Testis (tissue), 3 donors: ENCODE results near the gene EHMT2. TPM values are rescaled to one million over a fixed set of nuclear protein-coding genes. Genes with fewer than 3 reads are reported as not detected.

Experiments
- DNase-seq: peaks from one replicate; pipeline ENCODE4 v3.0.0-alpha.2; 2019
- H3K27ac ChIP-seq, 2 donors: fragments of 200-600 bp; sonication (generic); one replicate each; pipeline ENCODE4 v1.5.1; 2019
- H3K27me3 ChIP-seq: fragments of 200-600 bp; sonication (generic); one replicate; pipeline ENCODE4 v1.5.1; 2019
- H3K36me3 ChIP-seq: fragments of 200-600 bp; sonication (generic); one replicate; pipeline ENCODE4 v1.5.1; 2017; ENCODE audit warnings: low read depth; ENCODE audit errors: missing control alignments
- H3K4me1 ChIP-seq: fragments of 200-600 bp; sonication (generic); one replicate; pipeline ENCODE4 v1.5.1; 2019
- H3K4me3 ChIP-seq, 2 donors: fragments of 200-600 bp; sonication (generic); one replicate each; pipeline ENCODE4 v1.5.1; 2017 to 2019
- H3K9me3 ChIP-seq: fragments of 200-600 bp; sonication (generic); one replicate; pipeline ENCODE4 v1.5.1; 2017
- POLR2A ChIP-seq: fragments of 450-650 bp; IDR thresholded peaks from one replicate; pipeline ENCODE4 v1.6.1; 2017; ENCODE audit warnings: antibody characterized with exemption, mild to moderate bottlenecking, moderate library complexity
- WGBS, 2 donors: methylation state at CpG; one replicate each; pipeline ENCODE4 v1.1.5; 2018; 5-methylcytosine and 5-hydroxymethylcytosine counted together
- intact Hi-C: fragments of 100-400 bp; cut with DNase I; formaldehyde crosslinking; loops from one replicate; pipeline ENCODE4 v1.15.1; 2023; ENCODE audit warnings: low total_unique reads
- polyA plus RNA-seq: library from polyadenylated mRNA; stranded (reverse); fragments of 350-450 nt; fragmentation: Illumina TruSeq; extraction: RNeasy Lipid Tissue Mini Kit (QIAGEN cat#74804); gene quantifications from one replicate; pipeline ENCODE4 v1.2.3, GENCODE V29; 2014; ENCODE audit warnings: low read depth, low replicate concordance; ENCODE audit not compliant: insufficient read depth
- total RNA-seq, 2 donors: library from RNA; depleted of rRNA; stranded (reverse); fragments of >200 nt; gene quantifications; one replicate each; pipeline ENCODE4 v1.2.3, GENCODE V29; 2016
- TF ChIP-seq, protein P1 (sequence below), 3 experiments: fragments of 450-650 bp in 2 of 3; fragments of 200-600 bp in 1 of 3; sonication (generic) in 1 of 3; IDR thresholded peaks; one replicate each; pipeline ENCODE4 v1.5.1; 2016 to 2019; ENCODE audit warnings: antibody characterized with exemption in 3 of 3, mild to moderate bottlenecking in 2 of 3, moderate library complexity in 1 of 3

EHMT2 gene
- total and polyA plus RNA-seq, 3 donors from 2014 or later: 82.2 to 106 (median 102) TPM

GRCh38 chr6:31927242-31927862 lies 29.9 kb upstream of the EHMT2 start, which contains the start of gene C2:
Gene C2 (plus strand): TSS chr6:31927717. CDS start chr6:31927753, 36 bp downstream.
- intact Hi-C loops: no loop called here
- H3K27ac ChIP-seq: no peak within 1 kb of the TSS
- 57 to 70% methylated on average over 11 of the region's 11 CpGs for WGBS, 2 donors
- H3K9me3 ChIP-seq: no peaks in the 10 kb centered on the region
- no peaks in the 10 kb centered on the region for H3K36me3 ChIP-seq
- DNase-seq: no peak
- H3K4me1 ChIP-seq: no peaks in the 10 kb centered on the region
- no peaks in the 10 kb centered on the region for H3K27me3 ChIP-seq
- TF ChIP-seq, protein P1, sequence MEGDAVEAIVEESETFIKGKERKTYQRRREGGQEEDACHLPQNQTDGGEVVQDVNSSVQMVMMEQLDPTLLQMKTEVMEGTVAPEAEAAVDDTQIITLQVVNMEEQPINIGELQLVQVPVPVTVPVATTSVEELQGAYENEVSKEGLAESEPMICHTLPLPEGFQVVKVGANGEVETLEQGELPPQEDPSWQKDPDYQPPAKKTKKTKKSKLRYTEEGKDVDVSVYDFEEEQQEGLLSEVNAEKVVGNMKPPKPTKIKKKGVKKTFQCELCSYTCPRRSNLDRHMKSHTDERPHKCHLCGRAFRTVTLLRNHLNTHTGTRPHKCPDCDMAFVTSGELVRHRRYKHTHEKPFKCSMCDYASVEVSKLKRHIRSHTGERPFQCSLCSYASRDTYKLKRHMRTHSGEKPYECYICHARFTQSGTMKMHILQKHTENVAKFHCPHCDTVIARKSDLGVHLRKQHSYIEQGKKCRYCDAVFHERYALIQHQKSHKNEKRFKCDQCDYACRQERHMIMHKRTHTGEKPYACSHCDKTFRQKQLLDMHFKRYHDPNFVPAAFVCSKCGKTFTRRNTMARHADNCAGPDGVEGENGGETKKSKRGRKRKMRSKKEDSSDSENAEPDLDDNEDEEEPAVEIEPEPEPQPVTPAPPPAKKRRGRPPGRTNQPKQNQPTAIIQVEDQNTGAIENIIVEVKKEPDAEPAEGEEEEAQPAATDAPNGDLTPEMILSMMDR (IDR thresholded peaks at IDR 0.05): no peak
- no peak for TF ChIP-seq POLR2A
- no peak within 1 kb of the TSS for H3K4me3 ChIP-seq

DNA sequence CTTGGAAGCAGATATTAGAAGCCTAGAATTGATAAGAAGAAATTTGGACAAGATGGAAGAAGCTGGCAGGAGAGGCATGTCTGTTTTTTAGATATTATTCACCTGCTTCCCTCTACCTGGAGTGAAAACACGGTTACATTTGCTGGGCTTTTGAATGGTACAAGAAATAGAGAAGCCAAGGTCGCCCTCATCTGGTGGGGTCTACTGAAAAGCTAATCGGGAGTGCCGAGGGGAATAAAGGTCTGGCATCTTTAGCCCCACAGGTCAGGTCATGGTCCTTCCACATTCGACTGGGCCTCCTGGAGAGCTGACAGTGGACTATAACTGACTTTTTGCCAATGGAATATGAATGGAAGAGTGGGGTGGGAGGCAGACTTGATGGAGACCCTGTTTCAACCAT lies 25.4 kb upstream of the EHMT2 start:
- H3K4me3 ChIP-seq: no peak overlapping the region
- H3K4me1 ChIP-seq: no peaks in the 10 kb centered on the region
- peak; percentile 43 for DNase-seq
- no peaks in the 10 kb centered on the region for H3K27me3 ChIP-seq
- 31 to 40% methylated on average over 5 of the region's 5 CpGs for WGBS, 2 donors
- intact Hi-C loops: no loop called here
- no peaks in the 10 kb centered on the region for H3K36me3 ChIP-seq
- H3K27ac ChIP-seq: no peak overlapping the region
- TF ChIP-seq POLR2A: no peak
- TF ChIP-seq, protein P1 (IDR thresholded peaks at IDR 0.05): no peak
- H3K9me3 ChIP-seq: no peaks in the 10 kb centered on the region

DNA sequence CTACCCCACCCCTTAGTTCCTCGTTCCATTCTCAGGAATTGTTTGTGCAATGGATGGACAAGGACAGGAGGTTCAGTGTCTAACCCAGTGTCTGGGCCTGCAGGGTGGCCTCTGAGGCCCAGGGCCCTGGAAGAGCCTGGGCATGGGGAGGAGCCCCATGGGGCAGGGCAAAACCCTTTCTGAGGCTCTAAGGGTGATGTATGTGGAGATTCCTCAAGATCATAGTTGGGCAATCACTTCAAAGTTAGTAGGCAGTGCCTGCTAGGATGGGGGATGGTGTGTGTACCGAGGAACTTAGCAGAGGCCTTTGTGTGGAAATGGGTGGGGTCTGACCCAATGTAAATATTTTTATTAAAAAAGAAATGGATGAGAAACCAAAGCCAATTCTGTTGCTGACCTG lies 23.3 kb upstream of the EHMT2 start:
- Histone ChIP-seq H3K4me3 (no peak overlapping the region), H3K27ac (no peak overlapping the region), H3K4me1 (peaks cover 2% of the 10 kb centered on the region), H3K36me3 (no peaks in the 10 kb centered on the region), H3K9me3 (no peaks in the 10 kb centered on the region), H3K27me3 (no peaks in the 10 kb centered on the region)
- intact Hi-C loops: no loop called here
- WGBS, 2 donors: 73 to 87% methylated on average over 2 of the region's 2 CpGs
- TF ChIP-seq POLR2A: no peak
- DNase-seq: no peak

DNA sequence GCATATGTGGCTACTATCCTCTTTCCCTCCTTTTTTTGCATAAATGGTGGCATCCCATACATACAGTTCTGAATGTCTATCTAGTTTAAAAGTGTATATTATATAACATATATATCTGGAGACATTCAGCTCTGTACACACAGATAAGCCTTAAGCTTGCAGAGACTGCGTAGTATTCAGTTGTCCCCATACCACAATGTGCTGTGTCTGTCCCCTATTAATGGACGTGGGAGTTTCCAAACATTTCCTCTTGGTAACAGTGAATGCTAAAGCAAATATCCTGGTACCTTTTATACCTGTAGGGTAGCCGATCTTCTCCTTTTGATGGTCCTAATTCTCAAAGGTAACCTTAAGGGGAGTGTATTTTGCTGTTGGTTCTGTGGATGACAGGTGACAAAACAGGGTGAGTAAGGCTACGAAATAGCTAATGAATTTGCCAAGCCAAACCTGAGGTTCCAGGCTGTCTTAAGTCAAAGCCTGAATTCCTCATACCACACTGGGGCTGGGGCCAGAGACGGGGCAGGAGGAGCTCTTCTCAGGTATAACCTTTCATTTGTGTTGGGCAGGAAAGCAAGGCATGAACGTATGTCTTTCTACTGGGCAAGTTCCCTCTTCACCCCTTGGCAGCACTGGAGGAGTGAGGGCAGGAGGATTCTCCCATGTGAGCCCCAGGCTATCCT lies 22.3 kb upstream of the EHMT2 start:
- intact Hi-C loops: no loop called here
- Histone ChIP-seq H3K4me3 (no peak overlapping the region), H3K27me3 (no peaks in the 10 kb centered on the region), H3K27ac (no peak overlapping the region), H3K36me3 (no peaks in the 10 kb centered on the region), H3K4me1 (peaks cover 2% of the 10 kb centered on the region), H3K9me3 (no peaks in the 10 kb centered on the region)
- no peak for DNase-seq
- TF ChIP-seq, protein P1 (IDR thresholded peaks at IDR 0.05): no peak
- no peak for TF ChIP-seq POLR2A
- 82 to 86% methylated on average over 6 of the region's 6 CpGs for WGBS, 2 donors

- H3K4me3 ChIP-seq: no peak overlapping the region
- H3K4me1 ChIP-seq: peaks cover 2% of the 10 kb centered on the region
- intact Hi-C loops: no loop called here
- no peak for DNase-seq
- no peaks in the 10 kb centered on the region for H3K9me3 ChIP-seq
- H3K36me3 ChIP-seq: no peaks in the 10 kb centered on the region
- 81 to 87% methylated on average over 8 of the region's 8 CpGs for WGBS, 2 donors
- no peaks in the 10 kb centered on the region for H3K27me3 ChIP-seq
- no peak overlapping the region for H3K27ac ChIP-seq
- TF ChIP-seq, protein P1 (IDR thresholded peaks at IDR 0.05): no peak
- no peak for TF ChIP-seq POLR2A
Measured at GRCh38 chr6:31918069-31918720, 20.7 kb upstream of the EHMT2 start.
